H1 (cell line): ENCODE measurements around the gene GGT7. TPM values are rescaled to one million over a fixed set of nuclear protein-coding genes. Genes with fewer than 3 reads are reported as not detected.

Experiments
- CTCF ChIA-PET: fragments of 300-600 bp; sonication (Branson Sonifier 250); formaldehyde crosslinking; loops from one replicate; lab custom pipeline; 2021; ENCODE audit not compliant: partially characterized antibody; lab: Charles Lee
- POLR2A ChIA-PET: fragments of 300-600 bp; sonication (Branson Sonifier 250); formaldehyde crosslinking; loops from one replicate; lab custom pipeline; 2021; ENCODE audit warnings: inconsistent platforms; ENCODE audit not compliant: partially characterized antibody; lab: Charles Lee
- DNase-seq, 2 experiments: peaks; one replicate each; pipeline versions ENCODE4 v3.0.0 to v3.0.0-alpha.2; 2010 to 2022; ENCODE audit warnings: low spot score in 2 of 2, low read depth in 1 of 2, mixed read lengths in 1 of 2
- FAIRE-seq: peaks from 2 replicates; lab custom pipeline; 2011; peaks lifted over from hg19 to GRCh38; lab: Jason Lieb, UNC
- H2AFZ ChIP-seq: 2 replicates; pipeline ENCODE4 v1.8.1; 2012; ENCODE audit warnings: low read length, inconsistent platforms
- H2AK5ac ChIP-seq: 2 replicates; pipeline ENCODE4 v1.6.1; 2013; ENCODE audit warnings: low read depth, low read length
- H2BK120ac ChIP-seq: replicated peaks from 2 replicates; pipeline ENCODE3; 2013; ENCODE audit warnings: low read depth, low read length, inconsistent platforms
- H2BK12ac ChIP-seq: 2 replicates; pipeline ENCODE4 v1.6.1; 2013; ENCODE audit warnings: low read depth, low read length
- H2BK15ac ChIP-seq: 2 replicates; pipeline ENCODE4 v1.6.1; 2013; ENCODE audit warnings: low read length
- H2BK20ac ChIP-seq: 2 replicates; pipeline ENCODE4 v1.6.1; 2013; ENCODE audit warnings: low read length
- H2BK5ac ChIP-seq: 2 replicates; pipeline ENCODE4 v1.6.1; 2013; ENCODE audit warnings: low read depth, low read length
- H3K14ac ChIP-seq: 2 replicates; pipeline ENCODE4 v1.6.1; 2013; ENCODE audit warnings: inconsistent platforms; ENCODE audit not compliant: insufficient read length
- H3K18ac ChIP-seq: 2 replicates; pipeline ENCODE4 v1.6.1; 2013; ENCODE audit warnings: low read length; ENCODE audit errors: extremely low read depth
- H3K23ac ChIP-seq: 2 replicates; pipeline ENCODE4 v1.6.1; 2013; ENCODE audit warnings: inconsistent platforms; ENCODE audit not compliant: insufficient read length
- H3K23me2 ChIP-seq: 2 replicates; pipeline ENCODE4 v1.6.1; 2013; ENCODE audit warnings: low read depth, low read length
- H3K27ac ChIP-seq: 2 replicates; pipeline ENCODE4 v1.6.1; 2011; ENCODE audit warnings: low read depth, low read length, inconsistent platforms
- H3K27me3 ChIP-seq, 4 experiments: replicated peaks in 1 of 4; 1 replicate in 1 of 4; 2 replicates in 3 of 4; pipeline versions ENCODE4 v1.6.1 to v1.8.1; 2011 to 2013; ENCODE audit warnings: low read length in 3 of 4, mild to moderate bottlenecking in 3 of 4, inconsistent platforms in 2 of 4, mixed read lengths in 2 of 4, moderate library complexity in 1 of 4; ENCODE audit not compliant: control insufficient read depth in 3 of 4, insufficient read depth in 3 of 4; ENCODE audit errors: extremely low read depth in 1 of 4
- H3K36me3 ChIP-seq, 4 experiments: 2 replicates each; pipeline versions ENCODE4 v1.6.1 to v1.8.1; 2011 to 2013; ENCODE audit warnings: mild to moderate bottlenecking in 4 of 4, low read length in 3 of 4, moderate library complexity in 2 of 4, control low read depth in 1 of 4, inconsistent platforms in 1 of 4; ENCODE audit not compliant: insufficient read depth in 4 of 4, control insufficient read depth in 2 of 4
- H3K4ac ChIP-seq: replicated peaks from 2 replicates; pipeline ENCODE3; 2013; ENCODE audit warnings: low read length, low read depth, mixed read lengths, inconsistent platforms; ENCODE audit not compliant: insufficient read length
- H3K4me1 ChIP-seq, 4 experiments: replicated peaks in 1 of 4; 1 replicate in 1 of 4; 2 replicates in 3 of 4; pipeline versions ENCODE4 v1.6.1 to v1.8.1; 2011 to 2013; ENCODE audit warnings: low read length in 3 of 4, inconsistent platforms in 2 of 4, mixed read lengths in 1 of 4; ENCODE audit not compliant: insufficient read depth in 4 of 4, control insufficient read depth in 3 of 4
- H3K4me2 ChIP-seq, 2 experiments: 2 replicates each; pipeline versions ENCODE4 v1.6.1 to v1.8.1; 2011 to 2013; ENCODE audit warnings: low read depth in 2 of 2, low read length in 2 of 2, control low read depth in 1 of 2, inconsistent platforms in 1 of 2, mild to moderate bottlenecking in 1 of 2; ENCODE audit not compliant: insufficient read depth in 1 of 2
- H3K4me3 ChIP-seq, 4 experiments: fragments of 200-600, 300-600 bp in 1 of 4; sonication (generic), shearing (Covaris generic), sonication (Bioruptor Twin) in 1 of 4; 2 replicates each; pipeline versions ENCODE4 v1.5.1 to v1.8.1; 2011 to 2016; ENCODE audit warnings: low read length in 4 of 4, low read depth in 3 of 4, control low read depth in 2 of 4, inconsistent platforms in 2 of 4, mild to moderate bottlenecking in 2 of 4, mixed read lengths in 1 of 4, moderate library complexity in 1 of 4; ENCODE audit not compliant: insufficient read depth in 2 of 4; ENCODE audit errors: extremely low read depth in 1 of 4
- H3K56ac ChIP-seq: replicated peaks from 2 replicates; pipeline ENCODE3; 2013; ENCODE audit warnings: low read depth, mild to moderate bottlenecking, mixed read lengths, low read length, inconsistent platforms; ENCODE audit not compliant: insufficient read length
- H3K79me1 ChIP-seq: 2 replicates; pipeline ENCODE4 v1.6.1; 2013; ENCODE audit warnings: low read depth, low read length, control low read depth
- H3K79me2 ChIP-seq, 2 experiments: 2 replicates each; pipeline versions ENCODE4 v1.6.1 to v1.8.1; 2012 to 2013; ENCODE audit warnings: low read length in 2 of 2, mild to moderate bottlenecking in 2 of 2, inconsistent platforms in 1 of 2; ENCODE audit not compliant: insufficient read depth in 2 of 2, control insufficient read depth in 1 of 2
- H3K9ac ChIP-seq, 4 experiments: replicated peaks in 1 of 4; 1 replicate in 1 of 4; 2 replicates in 3 of 4; pipeline versions ENCODE4 v1.6.1 to v1.8.1; 2011 to 2013; ENCODE audit warnings: low read depth in 3 of 4, low read length in 3 of 4, control low read depth in 2 of 4, mild to moderate bottlenecking in 2 of 4, moderate library complexity in 2 of 4, inconsistent platforms in 1 of 4; ENCODE audit errors: extremely low read depth in 1 of 4
- H3K9me3 ChIP-seq, 2 experiments: 2 replicates each; pipeline versions ENCODE4 v1.6.1 to v1.8.1; 2012 to 2013; ENCODE audit warnings: mild to moderate bottlenecking in 2 of 2, moderate library complexity in 2 of 2, control low read depth in 1 of 2, inconsistent platforms in 1 of 2, low read depth in 1 of 2, low read length in 1 of 2, mixed read lengths in 1 of 2; ENCODE audit not compliant: insufficient read depth in 2 of 2
- H4K20me1 ChIP-seq, 2 experiments: replicated peaks in 1 of 2; 2 replicates each; pipeline versions ENCODE3 to v1.8.1; 2011 to 2013; ENCODE audit warnings: inconsistent platforms in 2 of 2, low read length in 2 of 2, mild to moderate bottlenecking in 1 of 2; ENCODE audit not compliant: insufficient read depth in 2 of 2, control insufficient read depth in 1 of 2
- H4K5ac ChIP-seq: 2 replicates; pipeline ENCODE4 v1.6.1; 2013; ENCODE audit warnings: low read length, low read depth, mixed read lengths, inconsistent platforms; ENCODE audit not compliant: insufficient read length
- H4K8ac ChIP-seq: 2 replicates; pipeline ENCODE4 v1.8.0; 2013; ENCODE audit warnings: mild to moderate bottlenecking, moderate library complexity, low read length, inconsistent platforms; ENCODE audit not compliant: insufficient read depth; ENCODE audit errors: extremely low read depth
- H4K91ac ChIP-seq: replicated peaks from 2 replicates; pipeline ENCODE3; 2013; ENCODE audit warnings: low read length, mixed read lengths, inconsistent platforms; ENCODE audit not compliant: insufficient read length
- CHD1 ChIP-seq: IDR thresholded peaks from 2 replicates; pipeline ENCODE4 v1.6.1; 2012; ENCODE audit warnings: low read depth, low read length, improper control_type of control experiment
- CREB1 ChIP-seq: IDR thresholded peaks from 2 replicates; pipeline ENCODE4 v1.6.1; 2012; ENCODE audit warnings: inconsistent platforms
- KDM1A ChIP-seq: fragments of 200-600, 300-600 bp; sonication (generic); IDR thresholded peaks from 2 replicates; pipeline ENCODE4 v1.7.1; 2016; ENCODE audit warnings: mild to moderate bottlenecking, low read length, borderline replicate concordance
- SAP30 ChIP-seq: fragments of 300-600 bp; sonication (generic); IDR thresholded peaks from 2 replicates; pipeline ENCODE4 v1.7.1; 2012; ENCODE audit warnings: low read length, moderate library complexity, mild to moderate bottlenecking, inconsistent platforms; ENCODE audit not compliant: insufficient read depth, insufficient replicate concordance
- SRF ChIP-seq: IDR thresholded peaks from 2 replicates; pipeline ENCODE4 v1.6.1; 2011; ENCODE audit warnings: mild to moderate bottlenecking, low read depth, low read length, moderate library complexity
- SUZ12 ChIP-seq: fragments of 200-600 bp; sonication (generic); IDR thresholded peaks from 2 replicates; pipeline ENCODE4 v1.6.1; 2012; ENCODE audit warnings: mild to moderate bottlenecking, inconsistent platforms, low read length, moderate library complexity, mixed read lengths
- TBP ChIP-seq: IDR thresholded peaks from 2 replicates; pipeline ENCODE4 v1.6.1; 2011; ENCODE audit warnings: low read depth, low read length, improper control_type of control experiment
- WGBS, 2 experiments: shearing (Covaris generic) in 1 of 2; methylation state at CpG; one replicate each; pipeline versions ENCODE4 v1.1.6 to v1.1.7; 2013 to 2015; ENCODE audit warnings: low lambda C conversion rate in 2 of 2, mixed read lengths in 2 of 2, inconsistent platforms in 1 of 2, low coverage in 1 of 2, missing lambda C conversion rate in 1 of 2; ENCODE audit not compliant: insufficient replicate concordance in 2 of 2, insufficient coverage in 1 of 2, insufficient read length in 1 of 2; ENCODE audit errors: extremely low coverage in 1 of 2, missing lambda C conversion rate in 1 of 2; 5-methylcytosine and 5-hydroxymethylcytosine counted together
- polyA plus RNA-seq, 7 experiments: library from polyadenylated mRNA; depleted of rRNA in 3 of 7; stranded (reverse) in 5 of 7; unstranded in 2 of 7; fragments of >200 nt in 5 of 7; fragments of 200-250 nt in 2 of 7; gene quantifications; 1 replicate in 5 of 7; 2 replicates in 1 of 7; 4 replicates in 1 of 7; pipeline versions ENCODE4 v1.2.1 to v1.2.3, GENCODE V29; 2011 to 2013; ENCODE audit warnings: missing spikeins in 2 of 7, mixed read lengths in 2 of 7
- total RNA-seq: library from RNA; stranded (reverse); fragmentation: NEBNext Ultra II Directional; extraction: Animal tissue kit (Norgen Biotek cat#: 25700); gene quantifications from 2 replicates; pipeline ENCODE4 v1.2.1, GENCODE V29; 2021

GGT7 gene
- total and polyA plus RNA-seq, 2 of the 8 experiments (the other 6 are each of a cell fraction or from before 2014, with no cell fraction given) = 20.2 to 25.5 TPM

DNA sequence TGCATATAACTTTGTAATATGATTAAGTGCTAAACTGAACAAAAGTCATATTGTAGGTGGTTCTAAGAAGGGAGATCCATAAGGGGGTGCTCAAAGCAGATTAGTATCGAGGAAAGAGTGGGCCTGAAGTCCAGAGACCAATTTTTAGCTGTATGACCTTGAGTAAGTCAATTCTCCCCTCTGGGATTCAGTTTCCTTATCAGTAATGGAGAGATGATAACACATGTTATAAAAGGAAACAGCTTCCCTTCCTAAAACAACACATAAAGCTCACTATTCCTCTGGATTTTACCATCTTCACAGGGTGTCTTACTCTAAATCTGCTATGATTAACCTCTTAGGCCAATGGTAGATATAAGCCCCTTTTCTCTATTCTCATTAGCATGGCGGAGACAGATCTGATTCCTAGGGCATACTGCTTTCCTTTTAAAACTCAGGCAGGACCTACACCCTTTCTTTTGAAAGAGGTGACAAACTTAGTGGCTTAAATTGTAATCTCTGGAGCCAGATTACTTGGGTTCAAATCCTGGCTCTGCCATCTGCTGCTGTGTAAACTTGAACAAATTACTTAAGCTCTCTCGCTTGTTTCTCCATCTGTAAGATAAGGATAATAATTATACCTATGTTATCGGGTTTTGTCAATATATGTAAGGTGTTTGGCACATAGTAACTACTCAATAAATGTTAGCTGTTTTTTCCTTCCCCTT is 43.2 kb upstream of the GGT7 start:
- H4K8ac ChIP-seq = no peak overlapping the region
- no peak overlapping the region for H4K91ac ChIP-seq
- DNase-seq = no peak
- H2AK5ac ChIP-seq = no peak overlapping the region
- H2BK12ac ChIP-seq = no peak overlapping the region
- POLR2A ChIA-PET = interaction anchor here (1.2 to 1.3 kb wide), 2 partner anchors 8 to 9 kb away, joined by 3 read pairs; no protein-coding TSS in a partner anchor
- CTCF ChIA-PET = interaction anchor here (0.8 to 1.5 kb wide), 2 partner anchors 28 to 42 kb away, joined by 4 read pairs; no protein-coding TSS in a partner anchor
- no peak overlapping the region for H3K18ac ChIP-seq
- H3K14ac ChIP-seq = no peak overlapping the region
- H3K4me3 ChIP-seq = no peak overlapping the region
- H3K27ac ChIP-seq = no peak overlapping the region
- H3K23me2 ChIP-seq = no peaks in the 10 kb centered on the region; the same call in 1 of the 2 replicates
- 90% methylated on average over 4 of the region's 4 CpGs; no CpG with 5 or more reads in 1 of the 2 experiments for WGBS, 2 experiments
- peaks cover 0 to 2% of the 10 kb centered on the region in 2 experiments for H4K20me1 ChIP-seq
- H2BK20ac ChIP-seq = no peak overlapping the region
- H3K23ac ChIP-seq = no peak overlapping the region
- H3K9me3 ChIP-seq = no peaks in the 10 kb centered on the region
- TF ChIP-seq SAP30 (no peak), KDM1A (no peak), CREB1 (no peak), SRF (no peak), SUZ12 (no peak), TBP (no peak), CHD1 (no peak)
- TF ChIP-seq, all 59 proteins: peak for 0
- no peak overlapping the region for H3K4ac ChIP-seq
- H2BK5ac ChIP-seq = no peak overlapping the region
- H3K79me1 ChIP-seq = no peaks in the 10 kb centered on the region; the same call in 1 of the 2 replicates
- H2BK15ac ChIP-seq = no peak overlapping the region
- H2BK120ac ChIP-seq = no peak overlapping the region
- H3K36me3 ChIP-seq = no peaks in the 10 kb centered on the region
- H2AFZ ChIP-seq = no peak overlapping the region
- H3K4me1 ChIP-seq = no peaks in the 10 kb centered on the region
- no peaks in the 10 kb centered on the region for H3K79me2 ChIP-seq
- no peaks in the 10 kb centered on the region for H3K27me3 ChIP-seq
- no peak overlapping the region for H3K9ac ChIP-seq
- no peak overlapping the region for H3K4me2 ChIP-seq
- H3K56ac ChIP-seq = no peak overlapping the region
- H4K5ac ChIP-seq = no peak overlapping the region
- no peak for FAIRE-seq
